Osteoblast (primary cell): Measurements from ENCODE around the gene KCNK5. TPM values are rescaled to one million over a fixed set of nuclear protein-coding genes. Genes with fewer than 3 reads are reported as not detected.

ENCODE experiments used
- DNase-seq: peaks from one replicate; pipeline ENCODE4 v3.0.0; 2011; ENCODE audit warnings: low spot score, mixed read lengths; ENCODE audit not compliant: insufficient read length; ENCODE audit errors: missing footprints
- H2AFZ ChIP-seq: 2 replicates; pipeline ENCODE4 v1.6.0; 2011; ENCODE audit warnings: mild to moderate bottlenecking, low read length
- H3K27ac ChIP-seq: 2 replicates; pipeline ENCODE4 v1.5.1; 2011; ENCODE audit warnings: mild to moderate bottlenecking, low read depth, low read length, moderate library complexity
- H3K27me3 ChIP-seq: 2 replicates; pipeline ENCODE4 v1.6.0; 2012; ENCODE audit warnings: mild to moderate bottlenecking, control low read depth, inconsistent platforms, low read length, moderate library complexity; ENCODE audit not compliant: insufficient read depth
- H3K36me3 ChIP-seq: 2 replicates; pipeline ENCODE4 v1.5.1; 2011; ENCODE audit warnings: mild to moderate bottlenecking, low read length, control low read depth, moderate library complexity; ENCODE audit not compliant: insufficient read depth
- H3K4me1 ChIP-seq: 2 replicates; pipeline ENCODE4 v1.5.1; 2011; ENCODE audit warnings: mild to moderate bottlenecking, low read length, control low read depth, moderate library complexity; ENCODE audit not compliant: insufficient read depth
- H3K4me2 ChIP-seq: 2 replicates; pipeline ENCODE4 v1.6.0; 2011; ENCODE audit warnings: mild to moderate bottlenecking, low read length; ENCODE audit not compliant: insufficient read depth
- H3K4me3 ChIP-seq: fragments of 200-600 bp; sonication (generic); 3 replicates; pipeline ENCODE4 v1.5.1; 2012; ENCODE audit warnings: mild to moderate bottlenecking, low read length, inconsistent platforms; ENCODE audit not compliant: insufficient read depth
- H3K79me2 ChIP-seq: 2 replicates; pipeline ENCODE4 v1.6.0; 2012; ENCODE audit warnings: mild to moderate bottlenecking, low read length, control low read depth, inconsistent platforms; ENCODE audit not compliant: insufficient read depth
- H3K9me3 ChIP-seq: 2 replicates; pipeline ENCODE4 v1.5.1; 2011; ENCODE audit warnings: low read depth, low read length, control low read depth
- H4K20me1 ChIP-seq: 2 replicates; pipeline ENCODE4 v1.6.0; 2012; ENCODE audit warnings: mild to moderate bottlenecking, low read length, control low read depth; ENCODE audit not compliant: insufficient read depth
- CTCF ChIP-seq: IDR thresholded peaks from 2 replicates; pipeline ENCODE4 v1.5.1; 2011; ENCODE audit warnings: mild to moderate bottlenecking, low read depth, low read length, moderate library complexity; ENCODE audit errors: extremely low read depth
- total RNA-seq: library from RNA; depleted of rRNA; stranded (reverse); fragments of >200 nt; gene quantifications from 2 replicates; pipeline ENCODE4 v1.2.3, GENCODE V29; 2012

Gene KCNK5
- total RNA-seq, 1 donor, result not detected

GRCh38 chr6:39170389-39170788, 58.9 kb downstream of the KCNK5 start:
- Histone ChIP-seq H3K36me3 (no peaks in the 10 kb centered on the region), H3K4me2 (no peak overlapping the region), H2AFZ (no peak overlapping the region), H3K27me3 (peaks cover 5% of the 10 kb centered on the region), H3K4me1 (no peaks in the 10 kb centered on the region), H3K79me2 (no peaks in the 10 kb centered on the region), H3K4me3 (no peak overlapping the region), H4K20me1 (no peaks in the 10 kb centered on the region), H3K27ac (no peak overlapping the region), H3K9me3 (no peaks in the 10 kb centered on the region)
- DNase-seq, result no peak
- no peak for TF ChIP-seq CTCF

- no peak for DNase-seq
Measured at GRCh38 chr6:39169448-39170344, 59.6 kb downstream of the KCNK5 start.

GRCh38 chr6:39167866-39168625, 61.2 kb downstream of the KCNK5 start:
- H3K27me3 ChIP-seq, result peaks cover 5% of the 10 kb centered on the region

More at GRCh38 chr6:39169448-39170344, 59.6 kb downstream of the KCNK5 start:
- Histone ChIP-seq H4K20me1 (no peaks in the 10 kb centered on the region), H3K36me3 (no peaks in the 10 kb centered on the region), H2AFZ (no peak overlapping the region), H3K4me3 (no peak overlapping the region), H3K27me3 (peaks cover 5% of the 10 kb centered on the region), H3K4me1 (no peaks in the 10 kb centered on the region), H3K4me2 (no peak overlapping the region), H3K79me2 (no peaks in the 10 kb centered on the region), H3K9me3 (no peaks in the 10 kb centered on the region), H3K27ac (no peak overlapping the region)
- no peak for TF ChIP-seq CTCF

More at GRCh38 chr6:39167866-39168625, 61.2 kb downstream of the KCNK5 start:
- Histone ChIP-seq H3K4me1 (no peaks in the 10 kb centered on the region), H3K27ac (no peak overlapping the region), H4K20me1 (no peaks in the 10 kb centered on the region), H2AFZ (no peak overlapping the region), H3K4me3 (no peak overlapping the region), H3K4me2 (no peak overlapping the region), H3K79me2 (no peaks in the 10 kb centered on the region), H3K36me3 (no peaks in the 10 kb centered on the region), H3K9me3 (no peaks in the 10 kb centered on the region)
- DNase-seq, result no peak
- TF ChIP-seq CTCF, result no peak
